Thyroid gland (tissue), 4 donors: ENCODE results near the gene TMEM19.

ENCODE experiments used
- CTCF ChIP-seq, 6 experiments: fragments of 200-600 bp in 3 of 6; fragments of 450-650 bp in 3 of 6; sonication (generic) in 3 of 6; IDR thresholded peaks; one replicate each; pipeline ENCODE4 v1.5.1; 2016 to 2019; ENCODE audit warnings: antibody characterized with exemption in 6 of 6, mild to moderate bottlenecking in 2 of 6, inconsistent platforms in 1 of 6, moderate library complexity in 1 of 6
- POLR2A ChIP-seq, 2 donors: fragments of 450-650 bp; IDR thresholded peaks; one replicate each; pipeline ENCODE4 v1.6.1; 2017; ENCODE audit warnings: antibody characterized with exemption in 2 of 2, mild to moderate bottlenecking in 2 of 2, moderate library complexity in 1 of 2

- TF ChIP-seq CTCF (IDR thresholded peaks at IDR 0.05) (no peak), POLR2A (IDR thresholded peaks at IDR 0.05) (no peak)
These were observed 30.0 kb upstream of the TMEM19 start for GRCh38 chr12:71655907-71656306.
